ENCODE results near the gene RAC2. TPM values are rescaled to one million over a fixed set of nuclear protein-coding genes. Genes with fewer than 3 reads are reported as not detected.

The RAC2 gene
- total RNA-seq, 2 donors from 2014 or later, result 20.9 to 22.6 TPM

- DNase-seq, result no peak
- no peak for ATAC-seq
- intact Hi-C loops (cut with DNase I, micrococcal nuclease), result no loop called here
Observed at GRCh38 chr22:37228106-37229011, 15.7 kb downstream of the RAC2 start.

DNA sequence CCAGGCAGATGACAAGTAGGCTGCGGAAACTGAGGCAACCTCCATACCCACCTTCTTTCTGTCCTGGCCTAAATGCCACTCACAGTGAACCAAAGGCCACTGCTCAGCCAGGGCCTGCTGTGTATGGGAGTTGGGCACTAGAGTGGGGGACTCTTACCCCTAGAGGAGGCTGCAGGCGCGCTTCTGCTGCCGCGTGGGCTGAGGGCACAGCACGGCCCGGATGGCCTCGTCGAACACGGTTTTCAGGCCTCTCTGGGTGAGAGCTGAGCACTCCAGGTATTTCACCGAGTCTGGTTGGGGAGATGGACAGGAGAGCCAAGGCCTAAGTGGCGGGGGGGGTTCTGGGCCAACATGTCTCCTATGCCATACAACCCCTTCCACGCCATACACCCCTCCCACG, 17.6 kb downstream of the RAC2 start:
- no peak for DNase-seq
- intact Hi-C loops (cut with DNase I, micrococcal nuclease), result no loop called here
- no peak for ATAC-seq

GRCh38 chr22:37226087-37226486, 18.0 kb downstream of the RAC2 start:
- ATAC-seq, result no peak
- DNase-seq, result no peak
- intact Hi-C loops (cut with DNase I, micrococcal nuclease), result no loop called here

DNA sequence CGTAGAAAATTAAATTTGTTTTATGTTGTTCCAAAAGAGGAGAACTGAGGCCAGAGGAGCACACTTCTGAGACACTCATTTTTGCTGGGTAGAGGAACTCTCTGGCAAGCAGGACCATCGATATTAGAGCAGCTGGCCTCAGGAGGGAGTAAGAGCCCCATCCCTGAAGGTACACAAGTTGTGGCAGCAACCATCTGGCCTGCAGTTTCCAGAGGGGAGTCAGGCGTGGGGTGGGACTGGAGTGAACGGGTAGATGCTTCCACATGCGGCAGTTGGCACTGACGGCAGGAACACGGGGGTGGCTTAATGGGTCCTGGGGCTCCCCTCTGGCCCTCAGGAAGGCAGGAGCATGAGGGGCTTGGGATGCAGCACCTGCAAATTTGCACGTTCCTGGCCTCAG, 18.6 kb downstream of the RAC2 start:
- DNase-seq (no peak), ATAC-seq (no peak)
- intact Hi-C loops (cut with DNase I, micrococcal nuclease), result no loop called here

- DNase-seq (no peak), ATAC-seq (no peak)
- intact Hi-C loops (cut with DNase I, micrococcal nuclease), result no loop called here
Observed at GRCh38 chr22:37224757-37225420, 19.2 kb downstream of the RAC2 start.

DNA sequence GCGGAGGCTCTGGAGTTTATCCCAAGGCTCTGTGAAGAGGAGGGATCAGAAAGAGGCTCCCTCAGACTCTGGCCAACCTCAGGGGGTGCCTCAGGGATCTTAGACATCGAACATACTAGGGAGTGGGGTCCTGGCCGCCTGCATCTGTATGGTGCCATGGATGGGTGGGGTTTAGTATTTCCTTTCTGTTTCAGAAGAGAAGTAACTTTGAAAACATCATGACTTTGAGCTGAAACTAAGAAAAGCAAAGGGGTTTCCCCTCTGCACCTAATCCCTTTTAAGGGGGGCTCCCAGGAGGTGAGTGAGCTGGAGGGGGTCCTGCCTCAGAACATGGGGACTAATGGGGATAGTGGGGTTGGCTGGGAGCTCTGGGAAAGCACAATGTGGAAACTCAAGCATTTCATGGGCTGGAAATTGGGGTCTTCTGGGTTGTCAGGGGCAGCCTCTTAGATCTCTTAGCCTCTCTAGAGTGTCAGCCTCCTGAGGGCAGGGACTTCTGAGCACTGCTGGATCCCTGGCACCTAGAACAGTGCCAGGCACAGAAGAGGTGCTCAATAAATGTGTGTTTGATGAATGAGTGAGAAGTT, 20.0 kb downstream of the RAC2 start:
- ATAC-seq (no peak), DNase-seq (no peak)
- intact Hi-C loops (cut with DNase I, micrococcal nuclease), result no loop called here

DNA sequence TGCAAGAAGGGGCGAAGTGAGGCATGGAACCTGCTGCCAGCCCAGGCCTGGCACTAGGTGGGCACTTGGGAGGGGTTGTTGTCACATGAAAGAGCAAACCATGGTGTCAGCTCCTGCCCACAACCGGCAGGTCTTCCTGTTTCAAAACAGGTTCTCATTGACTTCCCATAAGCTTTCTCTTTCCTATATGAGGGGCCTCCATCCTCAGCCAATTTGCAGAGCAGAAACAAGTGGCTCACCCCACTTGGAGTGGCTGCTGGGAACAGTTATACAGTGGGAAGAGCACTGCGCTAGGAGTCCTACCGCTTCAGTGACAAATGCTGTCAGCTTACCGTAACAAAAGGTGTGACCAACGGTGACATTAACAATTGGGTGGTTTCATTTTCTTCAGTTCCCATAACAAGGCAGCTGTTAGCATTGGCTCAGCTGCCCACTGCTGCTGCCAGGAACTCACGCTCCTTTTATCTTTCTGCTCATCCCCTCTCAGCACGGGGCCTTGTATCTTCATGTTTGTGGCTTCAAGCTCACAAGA, 21.6 kb downstream of the RAC2 start:
- ATAC-seq, result no peak
- DNase-seq, result no peak
- intact Hi-C loops (cut with DNase I, micrococcal nuclease), result no loop called here

- no peak for ATAC-seq
- DNase-seq, result no peak
- intact Hi-C loops (cut with DNase I, micrococcal nuclease), result no loop called here
Observed at GRCh38 chr22:37221424-37222333, 22.4 kb downstream of the RAC2 start.

- intact Hi-C loops (cut with DNase I, micrococcal nuclease), result no loop called here
Observed at GRCh38 chr22:37220543-37220981, 23.5 kb downstream of the RAC2 start.

DNA sequence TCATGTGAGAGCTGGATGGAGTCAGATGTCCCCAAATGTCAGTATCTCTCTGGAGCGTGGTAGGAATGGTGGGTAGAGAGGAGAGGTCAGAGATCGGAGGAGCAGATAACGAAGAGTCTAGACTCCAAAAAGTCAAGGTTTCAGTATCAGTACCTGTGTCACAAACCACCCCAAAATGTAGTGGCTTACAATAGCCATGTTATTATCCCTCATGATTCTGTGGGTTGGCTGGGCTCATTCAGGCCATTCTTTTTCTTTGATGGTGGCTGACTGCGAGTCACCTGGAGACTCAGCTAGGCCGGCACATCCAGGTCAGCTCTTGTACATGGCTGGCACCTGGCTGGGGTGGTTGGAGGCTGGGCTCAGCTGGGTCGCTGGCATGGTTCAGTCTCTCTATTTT, 24.5 kb downstream of the RAC2 start:
- intact Hi-C loops (cut with DNase I, micrococcal nuclease), result no loop called here
- DNase-seq (no peak), ATAC-seq (no peak)

More at GRCh38 chr22:37220543-37220981, 23.5 kb downstream of the RAC2 start:
- DNase-seq, result no peak
- no peak for ATAC-seq

- peak; percentile 40 for ATAC-seq
- intact Hi-C loops (cut with DNase I, micrococcal nuclease), result no loop called here
Observed at GRCh38 chr22:37218771-37219411, 25.2 kb downstream of the RAC2 start.

DNA sequence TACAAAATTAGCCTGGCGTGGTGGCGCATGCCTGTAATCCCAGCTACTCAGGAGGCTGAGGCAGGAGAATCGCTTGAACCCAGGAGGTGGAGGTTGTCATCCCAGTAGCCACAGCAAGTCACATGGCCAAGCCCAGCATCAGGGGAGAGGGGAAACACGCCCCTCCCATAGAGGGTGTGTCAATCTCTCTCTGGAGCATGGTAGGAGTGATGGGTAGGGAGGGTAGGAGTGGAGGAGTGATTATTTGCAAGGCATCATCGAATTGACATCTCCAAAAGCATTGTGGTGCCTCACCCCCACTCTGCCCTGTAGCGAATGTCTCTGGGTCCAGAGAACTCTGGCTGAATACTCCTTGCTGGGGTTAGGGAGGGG, 25.7 kb downstream of the RAC2 start:
- intact Hi-C loops (cut with DNase I, micrococcal nuclease), result no loop called here
- ATAC-seq (no peak), DNase-seq (no peak)

More at GRCh38 chr22:37218771-37219411, 25.2 kb downstream of the RAC2 start:
- DNase-seq, result no peak

DNA sequence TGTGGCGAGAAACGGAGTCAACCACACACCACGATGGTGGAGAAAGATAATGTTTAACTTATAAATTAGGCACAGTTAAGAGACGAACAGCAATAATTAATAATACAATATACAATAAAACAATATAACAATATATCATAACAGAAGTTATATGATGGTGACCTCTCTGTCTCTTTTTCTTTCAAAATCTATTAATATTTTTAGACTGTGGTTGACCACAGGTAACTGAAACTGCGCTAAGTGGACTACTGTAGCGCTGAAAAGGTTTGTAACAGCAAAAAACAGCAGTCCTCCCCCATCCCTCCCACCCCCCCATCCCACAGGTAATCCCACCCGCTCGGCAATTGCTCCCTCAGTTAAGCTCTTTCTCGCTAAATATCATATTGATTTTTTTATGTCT, 28.2 kb downstream of the RAC2 start:
- no peak for ATAC-seq
- no peak for DNase-seq
- intact Hi-C loops (cut with DNase I, micrococcal nuclease), result no loop called here

- intact Hi-C loops (cut with DNase I, micrococcal nuclease), result no loop called here
- DNase-seq (no peak), ATAC-seq (no peak)
Observed at GRCh38 chr22:37214731-37215030, 29.4 kb downstream of the RAC2 start.

DNA sequence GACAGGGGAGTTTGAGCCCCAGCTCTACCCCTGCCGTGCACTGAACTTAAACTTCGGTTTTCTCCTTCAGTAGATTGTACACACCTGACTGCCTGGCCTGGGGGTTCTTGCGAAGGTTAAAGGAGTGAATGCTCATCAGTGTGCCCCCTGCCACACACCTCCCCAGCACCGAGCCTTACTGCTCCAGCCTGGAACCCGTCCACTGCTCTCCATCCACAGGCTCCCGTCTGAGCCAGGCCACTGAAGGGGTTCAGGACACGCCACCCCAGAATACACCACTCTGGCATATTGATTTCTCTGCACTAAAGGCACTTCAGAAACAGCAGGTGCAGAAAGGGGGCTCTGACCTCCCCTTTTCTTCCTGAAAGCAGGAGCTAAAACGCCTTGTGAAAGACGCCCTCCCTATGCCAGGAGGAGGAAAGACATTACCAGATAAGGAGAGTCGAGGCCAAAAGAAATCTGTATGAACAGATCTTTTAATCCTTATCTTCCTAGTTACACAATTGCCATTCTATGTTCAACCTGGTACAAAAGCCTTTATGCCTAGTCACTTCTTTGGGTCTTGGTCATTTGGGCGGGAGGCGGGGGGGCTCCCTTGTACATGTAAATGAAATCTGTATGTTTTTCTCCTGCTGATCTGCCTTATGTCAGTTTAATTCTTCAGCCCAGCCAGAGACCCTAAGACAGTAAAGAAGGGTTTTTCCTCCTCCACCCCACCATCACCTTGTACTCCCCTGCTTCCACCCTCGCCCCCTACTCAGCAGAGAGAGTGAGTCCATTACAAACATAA, 29.9 kb downstream of the RAC2 start:
- intact Hi-C loops (cut with DNase I, micrococcal nuclease), result no loop called here
- ATAC-seq, result no peak
- DNase-seq, result no peak

DNA sequence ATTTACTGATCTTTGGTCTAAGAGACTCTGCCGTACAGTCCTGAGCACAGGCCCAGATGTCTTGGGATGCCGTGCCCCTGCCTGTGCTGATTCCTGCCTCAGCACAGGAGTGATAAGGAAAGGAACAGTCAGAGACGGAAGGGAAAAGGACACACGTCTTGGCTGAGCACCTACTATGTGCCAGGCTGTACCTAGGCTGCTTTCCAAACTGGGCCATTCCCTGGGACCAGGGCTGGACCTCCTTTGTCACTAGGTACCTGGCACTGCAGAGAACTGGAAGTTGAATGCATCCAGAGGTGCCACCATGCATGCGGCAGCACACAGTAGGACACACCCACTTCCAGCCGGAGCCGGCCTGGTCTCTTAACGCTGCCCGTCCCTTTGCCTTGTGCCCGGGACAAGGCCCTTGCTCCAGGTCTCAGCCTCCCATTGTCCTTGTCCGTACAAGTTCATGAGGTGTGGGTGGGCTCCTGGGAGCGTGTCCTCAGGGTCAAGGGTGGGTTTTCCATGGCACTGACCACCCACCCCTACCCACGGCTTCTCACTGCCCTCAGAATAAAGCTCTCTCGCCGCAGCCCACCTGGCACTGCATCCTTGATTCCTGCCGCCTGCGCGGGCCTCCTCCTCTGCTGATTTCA, 30.7 kb downstream of the RAC2 start:
- DNase-seq (no peak), ATAC-seq (no peak)
- intact Hi-C loops (cut with DNase I, micrococcal nuclease), result no loop called here

DNA sequence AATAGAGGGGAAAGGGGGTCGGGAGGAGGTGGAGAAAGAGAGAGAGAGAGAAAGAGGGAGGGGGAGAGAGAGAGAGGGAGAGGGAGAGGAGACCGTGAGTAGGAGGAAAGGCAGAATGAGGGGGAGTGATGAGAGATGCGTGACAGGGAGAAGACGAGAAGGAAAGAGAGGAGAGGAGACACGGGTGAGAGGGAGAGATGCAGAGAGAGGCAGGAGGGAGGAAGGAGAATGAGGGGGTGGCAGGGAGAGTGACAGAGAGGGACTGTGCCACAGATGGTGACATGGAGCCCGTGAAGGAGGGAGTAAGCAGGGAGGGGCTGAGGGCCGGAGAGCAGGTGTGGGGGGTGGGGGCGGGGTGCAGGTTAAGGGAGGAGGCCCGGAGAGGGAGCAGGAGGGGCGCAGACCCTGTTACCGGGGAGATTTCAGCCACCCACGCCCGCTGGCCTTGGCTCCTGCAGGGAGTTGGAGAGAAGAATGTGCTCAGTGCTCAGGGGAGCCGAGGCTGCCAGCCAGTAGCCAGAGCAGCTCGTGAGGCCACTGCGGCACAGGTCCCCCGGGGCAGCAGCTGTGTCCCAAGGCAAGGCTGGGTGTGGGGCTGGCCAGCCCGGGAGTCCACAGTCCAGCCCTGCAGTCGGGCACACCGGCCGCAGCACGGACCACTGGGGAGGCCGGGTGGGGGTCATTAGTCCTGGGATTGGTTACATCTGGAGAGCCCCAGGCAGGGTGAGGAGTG, 31.7 kb downstream of the RAC2 start, which contains the start of gene SSTR3:
TSS of gene SSTR3 (minus strand) at position 304 of the 733 bp plus-strand sequence. CDS start 4,674 bp downstream, outside the sequence.
- DNase-seq (no peak), ATAC-seq (peak; percentile 21)
- intact Hi-C loops (cut with DNase I, micrococcal nuclease), result no loop called here
